HepG2 (cell line): Measurements from ENCODE around the gene DST. TPM values are rescaled to one million over a fixed set of nuclear protein-coding genes. Genes with fewer than 3 reads are reported as not detected.

Experiments used
- ATAC-seq: fragments of 200-7000 bp; cut with Tn5 transposase; 3 replicates; pipeline ENCODE4 v1.9.1; 2020; ENCODE audit warnings: mild to moderate bottlenecking, moderate library complexity
- BruUV-seq: library from RNA; stranded (reverse); fragments of 400-500 nt; replicated peaks from 2 replicates; lab custom pipeline; 2021; lab: Mats Ljungman, UMichigan
- CTCF ChIA-PET: fragments of 300-600 bp; formaldehyde crosslinking; extraction: SDS; loops from one replicate; lab custom pipeline; 2021; ENCODE audit warnings: low total read pairs, inconsistent platforms, low intra/inter-chr PET ratio; lab: Yijun Ruan, JAX
- POLR2A ChIA-PET: fragments of 350-600 bp; sonication (Branson Sonifier 250); formaldehyde crosslinking; loops from one replicate; lab custom pipeline; 2020; ENCODE audit warnings: antibody characterized with exemption, inconsistent platforms; lab: Yijun Ruan, JAX
- DNase-seq: peaks from one replicate; pipeline ENCODE4 v3.0.0-alpha.2; 2015; ENCODE audit warnings: low spot score
- FAIRE-seq: peaks from 3 replicates; lab custom pipeline; 2011; peaks lifted over from hg19 to GRCh38; lab: Jason Lieb, UNC
- H2AFZ ChIP-seq: one replicate; pipeline ENCODE4 v1.6.1; 2011; ENCODE audit warnings: low read length, inconsistent platforms
- H3K27ac ChIP-seq: fragments of 300-600 bp; 3 replicates; pipeline ENCODE4 v1.8.0; 2011; ENCODE audit warnings: mixed run types, mild to moderate bottlenecking, mixed read lengths, low read length, inconsistent platforms; ENCODE audit not compliant: insufficient read depth; ENCODE audit errors: extremely low read length
- H3K27me3 ChIP-seq, 2 experiments: fragments of 200-600 bp in 1 of 2; 2 replicates in 1 of 2; 3 replicates in 1 of 2; pipeline versions ENCODE4 v1.6.0 to v1.8.0; 2011; ENCODE audit warnings: low read length in 2 of 2, mild to moderate bottlenecking in 2 of 2, moderate library complexity in 2 of 2, inconsistent platforms in 1 of 2; ENCODE audit not compliant: insufficient read depth in 2 of 2, control insufficient read depth in 1 of 2
- H3K36me3 ChIP-seq, 2 experiments: fragments of 200-600 bp in 1 of 2; replicated peaks in 1 of 2; 2 replicates in 1 of 2; 3 replicates in 1 of 2; pipeline versions ENCODE4 v1.5.1 to v1.8.0; 2011; ENCODE audit warnings: low read length in 2 of 2, inconsistent platforms in 1 of 2; ENCODE audit not compliant: insufficient read depth in 2 of 2, control insufficient read depth in 1 of 2
- H3K4me1 ChIP-seq: 2 replicates; pipeline ENCODE4 v1.5.1; 2012; ENCODE audit warnings: low read length, inconsistent platforms; ENCODE audit not compliant: insufficient read depth
- H3K4me2 ChIP-seq: 2 replicates; pipeline ENCODE4 v1.6.0; 2011; ENCODE audit warnings: low read depth, low read length, inconsistent platforms
- H3K4me3 ChIP-seq, 3 experiments: fragments of 200-600 bp in 1 of 3; sonication (generic), shearing (Covaris generic) in 1 of 3; replicated peaks in 1 of 3; 2 replicates each; pipeline ENCODE4 v1.5.1; 2011 to 2016; ENCODE audit warnings: low read length in 3 of 3, inconsistent platforms in 2 of 3, low read depth in 2 of 3, mild to moderate bottlenecking in 2 of 3, control low read depth in 1 of 3, mixed read lengths in 1 of 3; ENCODE audit not compliant: insufficient read depth in 1 of 3
- H3K79me2 ChIP-seq: one replicate; pipeline ENCODE4 v1.6.1; 2011; ENCODE audit warnings: low read length, inconsistent platforms; ENCODE audit not compliant: insufficient read depth
- H3K9ac ChIP-seq: 2 replicates; pipeline ENCODE4 v1.6.0; 2011; ENCODE audit warnings: mild to moderate bottlenecking, low read depth, low read length, inconsistent platforms; ENCODE audit not compliant: insufficient read depth
- H3K9me3 ChIP-seq: 2 replicates; pipeline ENCODE4 v1.5.1; 2012; ENCODE audit warnings: mild to moderate bottlenecking, low read length
- H4K20me1 ChIP-seq: 2 replicates; pipeline ENCODE4 v1.6.0; 2011; ENCODE audit warnings: inconsistent platforms, mild to moderate bottlenecking, low read length, moderate library complexity; ENCODE audit not compliant: insufficient read depth
- ATF7 ChIP-seq, 2 experiments: fragments of 450-650 bp in 1 of 2; sonication (generic) in 1 of 2; formaldehyde crosslinking in 1 of 2; IDR thresholded peaks; 2 replicates each; pipeline versions ENCODE4 v1.4.0 to v1.6.1; 2016 to 2020; ENCODE audit warnings: antibody characterized with exemption in 1 of 2, mild to moderate bottlenecking in 1 of 2, missing genetic modification reagents in 1 of 2
- CREB1 ChIP-seq, 2 experiments: fragments of 450-650 bp in 1 of 2; IDR thresholded peaks; 2 replicates each; pipeline ENCODE4 v1.6.1; 2016 to 2017; ENCODE audit warnings: control low read depth in 1 of 2, mild to moderate bottlenecking in 1 of 2, missing compliant biosample characterization in 1 of 2, missing genetic modification characterization in 1 of 2
- FOXP1 ChIP-seq, 2 experiments: fragments of 450-650 bp in 1 of 2; IDR thresholded peaks; 2 replicates each; pipeline ENCODE4 v1.6.1; 2017 to 2018; ENCODE audit warnings: antibody characterized with exemption in 1 of 2
- HNF4A ChIP-seq: sonication (generic); formaldehyde crosslinking; IDR thresholded peaks from 2 replicates; pipeline ENCODE4 v1.4.0; 2020; ENCODE audit warnings: missing genetic modification reagents
- NAIF1 ChIP-seq: sonication (generic); formaldehyde crosslinking; IDR thresholded peaks from 2 replicates; pipeline ENCODE4 v1.5.0; 2020; ENCODE audit warnings: mild to moderate bottlenecking, missing genetic modification reagents, borderline replicate concordance
- YEATS2 ChIP-seq: sonication (generic); formaldehyde crosslinking; IDR thresholded peaks from 2 replicates; pipeline ENCODE4 v1.4.0; 2020; ENCODE audit warnings: missing genetic modification reagents, borderline replicate concordance
- WGBS: methylation state at CpG from one replicate; pipeline ENCODE4 v1.1.6; 2017; ENCODE audit warnings: low lambda C conversion rate; 5-methylcytosine and 5-hydroxymethylcytosine counted together
- in situ Hi-C: cut with HindIII; loops from 2 replicates; pipeline ENCODE4 v1.10.0; 2017; ENCODE audit warnings: low pct_unique_long_range_greater_than_20kb; ENCODE audit not compliant: extremely low pct_ligation_motif_present
- intact Hi-C: fragments of 100-400 bp; cut with micrococcal nuclease; formaldehyde crosslinking; loops from one replicate; pipeline ENCODE4 v1.10.0; 2022; ENCODE audit not compliant: unreplicated experiment
- polyA plus RNA-seq, 8 experiments: library from polyadenylated mRNA; depleted of rRNA in 3 of 8; stranded (reverse) in 7 of 8; unstranded in 1 of 8; fragments of >200 nt; fragmentation: Illumina TruSeq in 4 of 8; extraction: Trizol in 4 of 8; gene quantifications; 2 replicates each; pipeline versions ENCODE4 v1.2.1 to v1.2.3, GENCODE V29; 2011 to 2016; ENCODE audit warnings: low read depth in 4 of 8, missing spikeins in 1 of 8, mixed read lengths in 1 of 8; ENCODE audit not compliant: insufficient read depth in 1 of 8
- total RNA-seq, 5 experiments: library from RNA; depleted of rRNA; stranded (reverse); fragments of >200 nt; fragmentation: Illumina TruSeq; extraction: Trizol; gene quantifications; 2 replicates each; pipeline ENCODE4 v1.2.3, GENCODE V29; 2016; ENCODE audit warnings: low read depth in 1 of 5

Gene DST
- total and polyA plus RNA-seq, 2 of the 13 experiments (the other 11 are each of a cell fraction or from before 2014, with no cell fraction given) = 64.4 to 89.0 TPM

DNA sequence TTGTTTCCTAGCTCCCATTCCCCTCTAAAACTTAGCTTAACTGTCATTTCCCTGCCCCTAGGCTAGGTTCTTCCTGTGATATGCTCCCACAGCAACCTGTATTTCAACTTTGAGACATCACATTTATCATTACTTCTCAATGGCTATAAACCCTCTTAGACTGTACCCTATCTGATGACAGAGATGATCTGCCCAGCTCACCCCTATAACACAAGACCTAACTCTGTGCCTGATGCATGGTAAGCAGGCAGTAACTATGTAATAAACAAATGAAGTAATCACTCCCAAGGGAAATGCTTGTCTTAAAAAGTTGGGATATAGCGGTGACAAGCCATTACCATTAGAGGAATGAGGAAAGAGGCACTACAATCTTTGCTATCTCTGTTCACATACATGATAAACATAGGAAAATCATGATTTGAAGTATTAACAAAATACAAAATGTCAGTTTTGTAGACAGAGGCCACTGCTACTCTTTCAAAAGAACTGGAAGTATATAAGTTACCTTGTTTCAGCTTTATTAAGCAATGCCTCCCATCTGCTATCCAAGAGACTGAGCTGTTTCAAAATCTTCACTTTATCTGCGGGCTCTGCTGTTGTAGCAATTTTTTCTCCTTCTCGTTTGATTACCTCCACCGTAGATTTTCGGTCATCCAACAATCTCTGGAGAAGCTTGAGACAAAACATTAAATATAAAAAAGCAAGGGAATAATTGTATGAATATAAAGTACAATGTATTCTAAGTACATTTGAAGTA, 110.7 kb downstream of the DST start:
- FAIRE-seq (no peak), ATAC-seq (no peak), DNase-seq (no peak)
- H4K20me1 ChIP-seq = no peaks in the 10 kb centered on the region
- in situ Hi-C loops = no loop called here
- no peaks in the 10 kb centered on the region for H3K9me3 ChIP-seq
- H3K4me1 ChIP-seq = peaks cover 7% of the 10 kb centered on the region; the same call in 1 of the 2 replicates
- POLR2A ChIA-PET = interaction anchor here (1.5 kb wide), 1 partner anchor 10 kb away, joined by 4 read pairs; no protein-coding TSS in a partner anchor
- TF ChIP-seq HNF4A (no peak), NAIF1 (CRISPR knock-in tag) (0 out of 2 replicates have a peak, but pooled peaks have one; percentile 28)
- WGBS = 98% methylated on average over 5 of the region's 5 CpGs
- no peaks in the 10 kb centered on the region for H3K79me2 ChIP-seq
- H3K36me3 ChIP-seq = peaks cover 21 to 67% of the 10 kb centered on the region in 2 experiments
- H3K9ac ChIP-seq = no peak overlapping the region
- no peak overlapping the region for H2AFZ ChIP-seq
- no peak overlapping the region for H3K4me3 ChIP-seq
- no peak overlapping the region for H3K27ac ChIP-seq
- no TSS peak for BruUV-seq
- H3K4me2 ChIP-seq = no peak overlapping the region
- no peaks in the 10 kb centered on the region for H3K27me3 ChIP-seq
- intact Hi-C loops = no loop called here
- CTCF ChIA-PET = no interaction called here

DNA sequence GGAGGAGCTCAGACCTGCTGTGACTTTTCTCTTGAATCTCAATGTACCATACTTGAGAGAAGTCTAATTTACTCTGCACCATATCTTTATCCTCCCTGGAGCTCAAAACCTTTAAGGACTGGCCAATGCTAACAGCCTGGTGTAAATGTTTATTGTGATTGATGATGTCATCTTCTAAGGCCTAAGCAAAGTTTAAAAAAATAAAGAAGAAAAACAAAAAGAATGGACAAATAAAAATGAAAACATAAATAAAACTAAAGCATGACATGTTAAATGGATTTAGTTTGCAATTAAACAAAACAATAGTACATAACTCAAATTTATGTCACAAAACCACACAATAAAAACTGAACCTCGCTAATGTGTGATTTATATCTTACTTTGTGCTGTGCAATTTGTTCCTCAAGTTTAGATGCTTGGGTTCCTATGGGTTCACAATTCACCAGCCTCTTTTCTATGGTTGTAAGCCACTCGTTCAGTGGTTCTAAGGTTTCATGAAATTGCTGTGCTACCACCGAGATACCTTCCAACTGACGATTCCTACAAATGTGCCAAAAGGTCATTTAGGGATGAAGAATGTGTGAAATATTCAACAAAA, 113.0 kb downstream of the DST start:
- no peak overlapping the region for H3K4me3 ChIP-seq
- ChIA-PET POLR2A (interaction anchor here (1.0 kb wide), 1 partner anchor 13 kb away, joined by 3 read pairs; no protein-coding TSS in a partner anchor), CTCF (no interaction called here)
- H3K4me1 ChIP-seq = no peaks in the 10 kb centered on the region
- no peak for FAIRE-seq
- H3K27me3 ChIP-seq = no peaks in the 10 kb centered on the region
- intact Hi-C loops = no loop called here
- no peak for DNase-seq
- H3K27ac ChIP-seq = no peak overlapping the region
- H4K20me1 ChIP-seq = no peaks in the 10 kb centered on the region
- in situ Hi-C loops = no loop called here
- TF ChIP-seq FOXP1 (IDR thresholded peaks at IDR 0.05) = no peak
- TF ChIP-seq FOXP1 (CRISPR knock-in tag; IDR thresholded peaks at IDR 0.05) = no peak
- TF ChIP-seq ATF7 (IDR thresholded peaks at IDR 0.05) = peak; percentile 98
- no peak for TF ChIP-seq ATF7 (CRISPR knock-in tag; IDR thresholded peaks at IDR 0.05)
- no peak for TF ChIP-seq YEATS2 (CRISPR knock-in tag)
- peak; percentile 60; the same call in 1 of the 2 replicates for TF ChIP-seq CREB1 (IDR thresholded peaks at IDR 0.05)
- TF ChIP-seq CREB1 (CRISPR knock-in tag; IDR thresholded peaks at IDR 0.05) = no peak
- no peak overlapping the region for H2AFZ ChIP-seq
- H3K36me3 ChIP-seq = peaks cover 18 to 68% of the 10 kb centered on the region in 2 experiments
- no peak for ATAC-seq
- over 99% methylated on average over 4 of the region's 4 CpGs for WGBS
- BruUV-seq = no TSS peak
- no peak overlapping the region for H3K4me2 ChIP-seq
- no peaks in the 10 kb centered on the region for H3K79me2 ChIP-seq
- H3K9me3 ChIP-seq = no peaks in the 10 kb centered on the region
- no peak overlapping the region for H3K9ac ChIP-seq
